Kidney epithelial cell (primary cell): ENCODE data around the gene CDC14B. TPM values are rescaled to one million over a fixed set of nuclear protein-coding genes. Genes with fewer than 3 reads are reported as not detected.

Experiments
- DNase-seq: peaks from one replicate; pipeline ENCODE4 v3.0.0-alpha.2; 2010; ENCODE audit warnings: low read depth
- H3K27me3 ChIP-seq: 2 replicates; pipeline ENCODE4 v1.6.0; 2011; ENCODE audit warnings: low read length; ENCODE audit not compliant: control insufficient read depth, insufficient read depth
- H3K36me3 ChIP-seq: 2 replicates; pipeline ENCODE4 v1.5.1; 2011; ENCODE audit warnings: low read length; ENCODE audit not compliant: control insufficient read depth, insufficient read depth
- H3K4me3 ChIP-seq: 2 replicates; pipeline ENCODE4 v1.5.1; 2011; ENCODE audit warnings: low read depth, mild to moderate bottlenecking, control low read depth, low read length
- CTCF ChIP-seq: IDR thresholded peaks from 2 replicates; pipeline ENCODE4 v1.5.1; 2011; ENCODE audit warnings: mild to moderate bottlenecking, moderate library complexity, low read length, control low read depth, inconsistent platforms; ENCODE audit not compliant: insufficient read depth, poor library complexity, severe bottlenecking
- total RNA-seq: library from RNA; depleted of rRNA; stranded (reverse); fragments of >200 nt; gene quantifications from 2 replicates; pipeline ENCODE4 v1.2.3, GENCODE V29; 2015

Gene CDC14B
- total RNA-seq, 1 donor from 2014 or later, result 25.5 TPM

- no peaks in the 10 kb centered on the region for H3K27me3 ChIP-seq
- H3K36me3 ChIP-seq, result peaks cover 4% of the 10 kb centered on the region
- H3K4me3 ChIP-seq, result no peak overlapping the region
- DNase-seq, result no peak
- TF ChIP-seq CTCF, result no peak
Observed at GRCh38 chr9:96492993-96493531, 126.6 kb downstream of the CDC14B start.

- no peak overlapping the region for H3K4me3 ChIP-seq
- no peaks in the 10 kb centered on the region for H3K27me3 ChIP-seq
- peaks cover 4% of the 10 kb centered on the region for H3K36me3 ChIP-seq
- DNase-seq, result no peak
- TF ChIP-seq CTCF, result no peak
Observed at GRCh38 chr9:96491880-96492525, 127.6 kb downstream of the CDC14B start.

DNA sequence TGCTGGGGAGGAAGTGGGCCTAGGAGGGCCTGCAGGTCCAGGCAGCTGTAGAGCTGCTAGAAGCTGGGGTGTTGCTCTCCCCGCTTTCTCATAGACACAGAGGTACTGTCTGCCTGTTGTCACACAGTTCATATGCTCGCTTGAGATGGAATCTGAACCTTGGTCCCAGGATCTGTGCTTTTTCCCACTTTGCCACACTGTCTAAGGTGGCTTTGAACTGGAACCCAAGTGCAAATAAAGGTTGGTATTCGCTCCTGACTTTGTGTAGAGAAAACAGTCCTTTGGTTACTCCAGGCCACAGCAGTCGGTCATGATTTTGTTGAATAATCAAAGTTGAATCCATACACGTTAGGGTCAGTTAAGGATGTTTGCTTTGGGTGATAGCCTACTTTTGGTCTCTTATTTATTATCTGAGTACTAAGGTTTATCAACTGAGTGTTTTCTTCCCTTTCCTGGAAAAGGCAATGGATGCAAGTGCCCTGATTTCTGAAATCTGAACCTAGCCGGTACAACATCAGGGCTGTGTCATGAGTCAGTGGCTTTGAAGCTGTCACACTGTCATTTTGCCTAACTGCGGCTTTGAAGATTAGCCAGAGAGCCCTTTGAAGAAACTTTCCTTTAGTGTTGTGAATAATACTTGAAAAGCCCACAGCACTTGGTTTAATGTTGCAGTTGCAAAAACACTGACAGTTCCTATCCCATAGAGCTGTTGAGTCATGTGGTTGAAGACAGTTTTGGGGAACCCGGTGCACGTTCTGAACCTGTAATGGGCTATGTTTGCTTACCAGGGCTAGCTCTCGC, 128.4 kb downstream of the CDC14B start:
- no peaks in the 10 kb centered on the region for H3K27me3 ChIP-seq
- no peak for DNase-seq
- H3K4me3 ChIP-seq, result no peak overlapping the region
- no peak for TF ChIP-seq CTCF
- H3K36me3 ChIP-seq, result peaks cover 4% of the 10 kb centered on the region

- TF ChIP-seq CTCF, result no peak
- Histone ChIP-seq H3K36me3 (peaks cover 4% of the 10 kb centered on the region), H3K4me3 (no peak overlapping the region), H3K27me3 (no peaks in the 10 kb centered on the region)
- DNase-seq, result no peak
Observed at GRCh38 chr9:96490534-96491078, 129.0 kb downstream of the CDC14B start.

GRCh38 chr9:96489482-96489979, 130.1 kb downstream of the CDC14B start:
- no peaks in the 10 kb centered on the region for H3K27me3 ChIP-seq
- DNase-seq, result no peak
- H3K4me3 ChIP-seq, result no peak overlapping the region
- no peak for TF ChIP-seq CTCF
- peaks cover 4% of the 10 kb centered on the region for H3K36me3 ChIP-seq
